GM12872 (cell line): Measurements from ENCODE around the gene C19orf47.

Source experiments
- CTCF ChIP-seq: IDR thresholded peaks from 3 replicates; pipeline ENCODE4 v1.5.1; 2011; ENCODE audit warnings: low read depth, mild to moderate bottlenecking, low read length, moderate library complexity; ENCODE audit not compliant: insufficient read depth

Gene C19orf47

DNA sequence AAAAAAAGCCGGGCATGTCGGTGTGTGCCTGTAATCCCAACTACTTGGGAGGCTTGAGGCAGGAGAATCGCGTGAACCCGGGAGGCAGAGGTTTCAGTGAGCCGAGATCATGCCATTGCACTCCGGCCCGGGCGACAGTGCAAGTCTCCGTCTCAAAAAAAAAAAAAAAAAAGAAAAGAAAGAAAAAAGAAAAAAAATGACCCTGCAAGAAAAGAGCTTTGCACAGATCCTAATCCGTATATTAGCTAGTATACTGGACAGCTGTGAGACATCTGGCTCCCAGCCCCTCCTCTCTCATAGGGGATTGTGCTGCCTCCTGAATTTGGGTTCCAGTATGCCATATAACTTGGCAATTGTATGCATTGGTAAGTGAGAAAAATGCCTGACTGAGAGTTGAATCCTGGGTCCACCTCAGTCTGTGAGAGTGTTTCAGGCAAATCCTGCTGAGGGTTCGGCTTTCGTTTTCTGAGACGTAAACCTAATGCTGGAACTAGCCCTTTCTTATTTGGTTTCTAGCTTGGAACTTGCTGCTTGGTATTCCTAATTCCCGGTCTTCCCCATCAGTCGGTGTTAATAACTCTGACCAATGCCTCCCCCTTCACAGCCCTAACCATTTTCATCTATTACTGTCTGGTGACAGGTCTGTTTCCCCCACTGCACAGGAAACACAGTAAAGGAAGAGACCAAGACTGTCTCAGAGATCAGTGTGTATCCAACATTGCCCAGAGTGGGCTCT is 61.8 kb downstream of the C19orf47 start:
- TF ChIP-seq CTCF = no peak

GRCh38 chr19:40285353-40286234 is 62.6 kb downstream of the C19orf47 start:
- no peak for TF ChIP-seq CTCF

DNA sequence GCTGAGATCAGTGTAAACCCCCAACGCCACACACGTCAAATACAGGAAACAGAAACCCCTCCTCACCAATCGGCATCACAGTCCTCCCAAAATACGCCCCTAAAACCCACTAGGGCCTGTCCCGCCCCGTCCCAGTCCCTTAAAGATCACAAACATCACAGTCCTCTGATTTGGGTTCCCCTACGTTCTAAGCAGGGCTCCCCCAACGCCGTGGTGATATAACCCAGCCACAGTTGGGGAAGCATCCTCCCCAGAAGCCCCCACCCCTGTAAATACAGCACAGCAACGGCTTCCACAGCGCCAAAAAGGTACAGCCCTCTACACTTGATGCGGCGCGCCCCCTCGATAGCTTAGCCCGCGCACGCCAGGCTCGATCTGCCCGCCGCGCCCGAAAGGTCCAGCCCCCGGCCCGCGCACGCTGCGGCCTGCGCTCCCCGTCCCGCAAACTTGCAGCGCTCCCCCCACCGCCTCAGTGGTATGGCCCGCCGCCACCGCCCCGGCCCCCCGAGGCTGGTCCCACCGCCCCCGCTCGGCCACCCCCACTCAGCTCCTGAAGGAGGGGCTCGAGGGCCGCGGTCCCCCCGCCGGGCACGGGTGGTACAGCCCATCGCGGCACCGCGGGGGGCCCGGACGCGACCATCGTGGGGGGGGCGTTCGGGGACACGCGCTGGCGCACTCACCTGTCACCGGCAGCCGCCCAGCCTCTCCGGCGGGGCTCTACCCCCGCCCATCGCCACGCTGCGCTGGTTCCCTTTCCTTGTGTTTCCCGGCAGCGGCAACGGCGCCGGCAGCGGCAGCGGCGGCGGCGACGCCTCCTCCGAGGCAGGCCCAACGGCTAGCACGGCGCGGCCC is 63.5 kb downstream of the C19orf47 start, which contains the start of gene AKT2:
Gene AKT2 (minus strand): TSS at position 845 of the 852 bp plus-strand sequence. CDS start 20,078 bp downstream, outside the sequence.
- TF ChIP-seq CTCF = no peak

DNA sequence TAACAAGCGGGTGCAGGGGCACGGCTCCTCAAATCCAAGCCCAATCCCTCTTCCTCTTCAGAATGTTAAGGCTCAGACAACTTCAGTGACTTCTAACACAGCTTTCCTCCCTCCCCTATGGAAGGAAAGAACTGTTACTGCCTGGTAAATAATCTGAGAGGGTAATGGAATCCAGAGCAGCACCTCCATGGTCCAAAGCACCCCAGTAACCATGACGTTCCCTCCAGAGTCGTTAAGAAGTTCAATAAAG is 64.0 kb downstream of the C19orf47 start:
- no peak for TF ChIP-seq CTCF

- no peak for TF ChIP-seq CTCF
Measured at GRCh38 chr19:40283414-40284250, 64.6 kb downstream of the C19orf47 start.

- TF ChIP-seq CTCF = no peak
Measured at GRCh38 chr19:40282920-40283319, 65.3 kb downstream of the C19orf47 start.

GRCh38 chr19:40282209-40282580 is 66.0 kb downstream of the C19orf47 start:
- TF ChIP-seq CTCF = no peak
